ENCODE data around the gene AFF2. TPM values are rescaled to one million over a fixed set of nuclear protein-coding genes. Genes with fewer than 3 reads are reported as not detected.

Gene AFF2
- total and polyA plus RNA-seq, 7 donors = 0.01 to 0.32 (median 0.11) TPM; not detected in 1

GRCh38 chrX:148512453-148512852 lies 12.0 kb downstream of the AFF2 start:
- 72 to 87% (median 86%) methylated on average over 2 of the region's 2 CpGs for WGBS, 3 donors
- Histone ChIP-seq H3K27me3 (ENCODE audit: insufficient read depth in 3 of 3, low read length in 2 of 3) (no peaks in the 10 kb centered on the region), H3K9me3 (no peaks in the 10 kb centered on the region), H3K36me3 (ENCODE audit: insufficient read depth in 1 of 2, low read depth in 1 of 2) (no peaks in the 10 kb centered on the region), H3K4me3 (no peak overlapping the region), H3K4me1 (no peaks in the 10 kb centered on the region), H3K27ac (no peak overlapping the region)
- no peak for TF ChIP-seq CTCF (IDR thresholded peaks at IDR 0.05)
- intact Hi-C loops (cut with DNase I) = no loop called here
- no peak for DNase-seq
- no peak for ATAC-seq

GRCh38 chrX:148513661-148514060 lies 13.2 kb downstream of the AFF2 start:
- no peak for ATAC-seq
- no peak for TF ChIP-seq CTCF (IDR thresholded peaks at IDR 0.05)
- Histone ChIP-seq H3K4me3 (no peak overlapping the region), H3K27me3 (ENCODE audit: insufficient read depth in 3 of 3, low read length in 2 of 3) (no peaks in the 10 kb centered on the region), H3K36me3 (ENCODE audit: insufficient read depth in 1 of 2, low read depth in 1 of 2) (no peaks in the 10 kb centered on the region), H3K4me1 (no peaks in the 10 kb centered on the region), H3K27ac (no peak overlapping the region), H3K9me3 (no peaks in the 10 kb centered on the region)
- intact Hi-C loops (cut with DNase I) = no loop called here
- 60 to 64% (median 64%) methylated on average over 3 of the region's 3 CpGs for WGBS, 3 donors
- DNase-seq = no peak

- no peak for TF ChIP-seq CTCF (IDR thresholded peaks at IDR 0.05)
- Histone ChIP-seq H3K4me3 (no peak overlapping the region), H3K4me1 (no peaks in the 10 kb centered on the region), H3K27ac (no peak overlapping the region), H3K27me3 (ENCODE audit: insufficient read depth in 3 of 3, low read length in 2 of 3) (no peaks in the 10 kb centered on the region), H3K9me3 (no peaks in the 10 kb centered on the region), H3K36me3 (ENCODE audit: insufficient read depth in 1 of 2, low read depth in 1 of 2) (no peaks in the 10 kb centered on the region)
- intact Hi-C loops (cut with DNase I) = no loop called here
- ATAC-seq (no peak), DNase-seq (no peak)
- 37 to 65% (median 50%) methylated on average over 2 of the region's 2 CpGs for WGBS, 3 donors
Measured at GRCh38 chrX:148517176-148517575, 16.8 kb downstream of the AFF2 start.

- H3K4me3 ChIP-seq = no peak overlapping the region
- intact Hi-C loops (cut with DNase I) = no loop called here
- no peaks in the 10 kb centered on the region for H3K36me3 ChIP-seq (ENCODE audit: insufficient read depth in 1 of 2, low read depth in 1 of 2)
- H3K27ac ChIP-seq = no peak overlapping the region
- ATAC-seq (no peak), DNase-seq (no peak)
- H3K4me1 ChIP-seq = no peaks in the 10 kb centered on the region
- TF ChIP-seq CTCF (IDR thresholded peaks at IDR 0.05) = no peak
- 58 to 85% (median 77%) methylated on average over 5 of the region's 5 CpGs for WGBS, 3 donors
- H3K27me3 ChIP-seq (ENCODE audit: insufficient read depth in 3 of 3, low read length in 2 of 3) = no peaks in the 10 kb centered on the region
- H3K9me3 ChIP-seq = no peaks in the 10 kb centered on the region
Measured at GRCh38 chrX:148522006-148522405, 21.6 kb downstream of the AFF2 start.

GRCh38 chrX:148523303-148524080 lies 23.1 kb downstream of the AFF2 start:
- WGBS, 3 donors = 45 to 60% (median 48%) methylated on average over 6 of the region's 6 CpGs
- DNase-seq (no peak), ATAC-seq (no peak)
- intact Hi-C loops (cut with DNase I) = no loop called here
- Histone ChIP-seq H3K27ac (no peak overlapping the region), H3K4me3 (no peak overlapping the region), H3K9me3 (no peaks in the 10 kb centered on the region), H3K27me3 (ENCODE audit: insufficient read depth in 3 of 3, low read length in 2 of 3) (no peaks in the 10 kb centered on the region), H3K4me1 (no peaks in the 10 kb centered on the region), H3K36me3 (ENCODE audit: insufficient read depth in 1 of 2, low read depth in 1 of 2) (no peaks in the 10 kb centered on the region)
- no peak for TF ChIP-seq CTCF (IDR thresholded peaks at IDR 0.05)

Measured in psoas muscle (tissue), 8 donors.